GM21360 (cell line): ENCODE measurements around the gene SDCCAG8.

Source experiments
- ATAC-seq: cut with Tn5 transposase; IDR thresholded peaks from one replicate; pipeline ENCODE4 v1.9.1; 2021; ENCODE audit warnings: mild to moderate bottlenecking, moderate library complexity; ENCODE audit not compliant: unreplicated experiment

Gene SDCCAG8

GRCh38 chr1:243280571-243281129 is 24.8 kb downstream of the SDCCAG8 start:
- ATAC-seq, result no peak

DNA sequence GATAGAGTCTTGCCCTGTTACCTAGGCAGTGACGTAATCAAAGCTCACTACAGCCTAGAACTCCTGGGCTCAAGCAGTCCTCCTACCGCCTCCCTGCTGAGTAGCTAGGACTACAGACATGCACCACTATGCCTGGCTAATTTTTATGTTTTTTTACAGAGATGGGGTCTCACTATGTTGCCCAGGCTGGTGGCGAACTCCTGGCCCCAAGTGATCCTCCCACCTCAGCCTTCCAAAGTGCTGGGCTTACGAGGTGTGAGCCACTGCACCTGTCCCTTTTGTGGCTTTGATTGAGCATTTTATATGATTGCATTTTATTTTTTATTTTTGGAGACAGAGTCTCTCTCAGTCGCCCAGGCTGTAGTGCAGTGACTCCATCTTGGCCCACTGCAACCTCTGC is 25.8 kb downstream of the SDCCAG8 start:
- no peak for ATAC-seq

GRCh38 chr1:243286409-243287122 is 30.7 kb downstream of the SDCCAG8 start:
- no peak for ATAC-seq

DNA sequence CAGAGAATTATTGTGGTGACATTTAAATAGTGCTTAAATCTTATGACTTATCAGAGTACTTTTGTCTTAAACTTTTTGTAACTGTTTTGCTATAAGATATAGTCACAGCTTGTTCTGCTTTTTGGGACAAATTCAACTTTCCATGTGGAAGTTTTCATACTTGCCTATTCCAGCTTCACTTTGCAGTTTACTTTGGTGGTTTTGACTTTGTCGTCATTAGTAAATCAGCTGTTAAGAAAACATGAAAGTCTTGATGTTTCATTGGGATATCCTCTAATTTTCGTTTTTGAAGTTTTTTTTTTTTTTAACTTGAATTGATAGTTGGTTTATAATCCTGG is 31.3 kb downstream of the SDCCAG8 start:
- ATAC-seq, result no peak

DNA sequence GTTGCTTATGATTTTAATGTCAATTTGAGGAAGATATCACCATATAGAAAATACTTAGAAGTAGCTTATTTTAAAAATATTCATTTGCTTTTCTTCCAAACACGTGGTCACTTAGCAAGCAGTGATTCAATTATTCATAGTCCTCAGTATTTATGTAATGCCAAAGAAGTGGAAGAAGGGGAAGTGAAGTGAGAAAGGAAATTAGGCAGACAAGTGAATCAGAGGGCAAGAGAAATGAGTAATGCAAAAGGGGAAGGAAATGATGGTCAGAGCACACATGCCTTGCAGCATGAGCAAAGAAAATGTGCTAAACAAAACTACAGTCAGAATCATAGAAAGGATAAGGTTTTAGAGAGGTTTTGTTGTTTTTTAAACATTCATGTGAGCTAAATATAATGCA is 31.8 kb downstream of the SDCCAG8 start:
- ATAC-seq, result peak; percentile 90

DNA sequence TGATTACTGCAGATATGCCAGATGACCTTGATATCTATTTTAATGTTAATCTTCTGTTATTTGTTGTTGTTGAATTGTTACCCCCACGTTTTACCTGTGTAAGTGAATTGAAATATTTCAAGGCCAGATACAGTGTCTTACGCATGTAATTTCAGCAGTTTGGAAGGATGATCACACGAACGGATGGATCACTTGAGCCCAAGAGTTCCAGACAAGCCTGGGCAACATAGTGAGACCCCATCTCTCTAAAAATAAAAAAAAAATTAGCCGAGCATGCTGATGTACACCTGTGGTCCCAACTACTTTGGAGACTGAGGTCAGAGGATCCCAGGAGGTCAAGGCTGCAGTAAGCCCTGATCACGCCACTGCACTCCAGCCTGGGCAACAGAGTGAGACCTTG is 32.2 kb downstream of the SDCCAG8 start:
- ATAC-seq, result no peak

DNA sequence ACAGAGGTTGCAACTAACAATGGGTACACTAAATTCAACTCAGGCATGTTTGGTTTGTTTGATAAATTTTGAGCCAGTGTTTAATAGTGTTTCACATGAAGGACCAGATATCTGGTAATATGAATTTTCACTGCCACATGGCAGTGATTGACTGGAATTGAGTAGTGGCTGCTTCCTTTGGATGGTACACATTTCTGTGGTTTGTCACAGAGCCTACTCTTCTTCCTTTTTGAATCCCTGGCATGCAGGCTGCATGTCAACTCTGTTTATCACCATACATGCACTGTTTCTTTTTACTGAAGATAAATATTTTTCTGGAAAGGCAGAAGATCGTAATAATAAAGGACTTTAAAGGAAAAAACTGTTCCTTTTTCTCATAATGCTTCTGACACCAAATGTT is 35.5 kb downstream of the SDCCAG8 start:
- ATAC-seq, result no peak

DNA sequence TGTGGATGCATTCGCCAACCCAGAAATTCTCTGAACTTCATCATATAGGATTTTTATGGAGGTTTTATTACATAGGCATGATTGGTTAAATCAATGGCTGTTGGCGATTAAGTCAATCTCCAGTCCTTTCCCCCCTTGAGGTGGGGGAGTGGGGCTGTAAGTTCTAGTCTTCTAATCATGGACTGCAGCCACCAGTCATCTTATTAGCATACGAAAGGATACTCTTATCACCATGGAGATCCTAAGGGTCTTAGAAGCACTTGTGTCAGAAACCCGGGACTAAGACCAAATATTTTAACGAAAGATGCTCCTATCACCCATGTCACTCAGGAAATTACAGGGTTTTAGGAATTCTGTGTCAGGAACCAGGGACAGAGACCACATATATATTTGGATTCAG is 36.3 kb downstream of the SDCCAG8 start:
- ATAC-seq, result no peak

GRCh38 chr1:243293941-243294722 is 38.3 kb downstream of the SDCCAG8 start:
- ATAC-seq, result no peak

DNA sequence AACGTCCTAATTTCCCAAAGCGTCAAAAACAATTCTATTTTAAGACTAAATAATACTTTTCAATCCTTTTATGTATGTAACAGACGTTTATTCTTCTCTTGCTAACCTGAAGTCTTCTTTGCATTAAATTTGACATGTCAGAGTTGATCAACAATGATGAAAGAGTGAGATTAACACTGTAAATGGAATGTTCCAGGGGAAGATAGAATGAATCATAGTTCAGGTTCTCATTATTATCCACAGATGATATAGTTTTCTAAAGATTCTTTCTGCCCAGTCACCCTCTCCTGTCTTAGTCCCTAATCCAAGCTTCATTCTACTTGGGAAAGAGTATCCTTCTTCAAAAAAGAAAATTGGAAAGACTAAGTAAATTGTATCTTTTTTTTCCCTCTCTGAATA is 38.9 kb downstream of the SDCCAG8 start:
- no peak for ATAC-seq

GRCh38 chr1:243299069-243299468 is 43.2 kb downstream of the SDCCAG8 start:
- no peak for ATAC-seq

GRCh38 chr1:243301059-243301458 is 45.2 kb downstream of the SDCCAG8 start:
- no peak for ATAC-seq

GRCh38 chr1:243311809-243312208 is 56.0 kb downstream of the SDCCAG8 start:
- no peak for ATAC-seq

- ATAC-seq, result peak; percentile 37
Measured at GRCh38 chr1:243312952-243313634, 57.3 kb downstream of the SDCCAG8 start.

GRCh38 chr1:243313635-243314536 is 58.0 kb downstream of the SDCCAG8 start:
- peak; percentile 73 for ATAC-seq

DNA sequence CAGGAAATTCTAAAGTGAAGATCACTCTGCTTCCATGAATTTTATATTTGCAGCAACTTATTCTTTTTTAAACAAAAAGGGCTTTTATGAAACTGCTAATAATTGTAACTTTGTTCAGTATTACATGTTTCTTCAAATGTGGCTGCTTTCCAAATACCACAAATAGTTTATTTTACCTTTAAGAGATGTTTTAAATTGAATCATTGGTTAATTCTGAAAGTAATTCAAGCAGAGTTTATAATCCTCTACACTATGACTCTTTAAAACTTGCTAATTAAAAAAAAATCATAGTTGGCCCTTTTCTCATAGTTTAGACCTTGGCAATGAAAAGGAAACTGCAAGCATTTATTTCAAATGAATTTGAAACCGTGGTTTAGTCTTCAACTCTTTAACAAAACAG is 59.6 kb downstream of the SDCCAG8 start:
- no peak for ATAC-seq

GRCh38 chr1:243315893-243316292 is 60.1 kb downstream of the SDCCAG8 start:
- ATAC-seq, result no peak

DNA sequence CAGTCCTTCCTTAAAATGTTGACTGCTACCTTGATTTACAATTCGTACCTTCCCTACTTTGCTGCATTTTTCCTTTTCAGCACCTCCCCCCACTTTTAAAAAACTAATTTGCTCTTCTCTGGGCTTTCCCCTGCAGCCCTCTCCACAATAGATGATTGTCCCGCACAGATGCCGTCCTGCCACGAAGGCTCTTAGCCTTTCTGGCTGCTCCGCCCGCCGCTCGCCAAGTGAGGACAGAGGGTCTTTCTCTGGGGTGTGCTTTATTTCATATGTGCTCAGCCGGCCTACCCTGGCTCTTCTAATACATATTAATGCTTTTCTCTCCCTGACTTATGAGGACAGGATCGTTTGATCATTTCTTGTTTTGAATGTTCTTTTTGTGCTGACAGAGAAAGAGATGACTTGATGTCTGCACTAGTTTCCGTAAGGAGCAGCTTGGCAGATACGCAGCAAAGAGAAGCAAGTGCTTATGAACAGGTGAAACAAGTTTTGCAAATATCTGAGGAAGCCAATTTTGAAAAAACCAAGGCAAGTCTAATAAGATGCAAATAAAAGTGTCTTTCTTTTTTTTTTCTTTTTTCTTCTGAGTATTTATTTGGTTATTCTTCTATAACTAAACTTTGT is 60.6 kb downstream of the SDCCAG8 start:
- ATAC-seq, result no peak

- ATAC-seq, result no peak
Measured at GRCh38 chr1:243320224-243320623, 64.4 kb downstream of the SDCCAG8 start.

DNA sequence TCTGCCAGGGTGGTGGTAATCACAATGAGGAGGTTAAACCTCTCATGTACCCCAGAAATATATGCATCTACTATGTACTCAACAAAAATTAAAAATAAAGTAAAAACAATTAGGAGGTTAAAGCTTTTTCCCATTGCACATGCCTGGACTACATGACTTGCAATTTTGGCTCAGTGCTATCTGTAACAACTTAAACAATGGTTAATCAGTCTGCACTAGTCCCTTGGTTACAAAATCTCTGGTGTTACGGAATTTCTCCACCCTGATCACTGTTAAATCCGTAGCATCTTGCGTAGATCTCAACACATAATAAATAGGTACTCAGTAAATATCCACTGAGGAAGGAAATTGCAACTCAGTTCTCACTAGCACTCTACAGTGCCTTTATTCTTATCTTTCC is 66.5 kb downstream of the SDCCAG8 start:
- no peak for ATAC-seq
